Ecto neural progenitor cell (in vitro differentiated cells): ENCODE data around the gene DUSP2.

ENCODE experiments used
- DNase-seq: peaks from one replicate; pipeline ENCODE4 v3.0.0-alpha.2; 2018; ENCODE audit warnings: low spot score

DUSP2 gene

DNA sequence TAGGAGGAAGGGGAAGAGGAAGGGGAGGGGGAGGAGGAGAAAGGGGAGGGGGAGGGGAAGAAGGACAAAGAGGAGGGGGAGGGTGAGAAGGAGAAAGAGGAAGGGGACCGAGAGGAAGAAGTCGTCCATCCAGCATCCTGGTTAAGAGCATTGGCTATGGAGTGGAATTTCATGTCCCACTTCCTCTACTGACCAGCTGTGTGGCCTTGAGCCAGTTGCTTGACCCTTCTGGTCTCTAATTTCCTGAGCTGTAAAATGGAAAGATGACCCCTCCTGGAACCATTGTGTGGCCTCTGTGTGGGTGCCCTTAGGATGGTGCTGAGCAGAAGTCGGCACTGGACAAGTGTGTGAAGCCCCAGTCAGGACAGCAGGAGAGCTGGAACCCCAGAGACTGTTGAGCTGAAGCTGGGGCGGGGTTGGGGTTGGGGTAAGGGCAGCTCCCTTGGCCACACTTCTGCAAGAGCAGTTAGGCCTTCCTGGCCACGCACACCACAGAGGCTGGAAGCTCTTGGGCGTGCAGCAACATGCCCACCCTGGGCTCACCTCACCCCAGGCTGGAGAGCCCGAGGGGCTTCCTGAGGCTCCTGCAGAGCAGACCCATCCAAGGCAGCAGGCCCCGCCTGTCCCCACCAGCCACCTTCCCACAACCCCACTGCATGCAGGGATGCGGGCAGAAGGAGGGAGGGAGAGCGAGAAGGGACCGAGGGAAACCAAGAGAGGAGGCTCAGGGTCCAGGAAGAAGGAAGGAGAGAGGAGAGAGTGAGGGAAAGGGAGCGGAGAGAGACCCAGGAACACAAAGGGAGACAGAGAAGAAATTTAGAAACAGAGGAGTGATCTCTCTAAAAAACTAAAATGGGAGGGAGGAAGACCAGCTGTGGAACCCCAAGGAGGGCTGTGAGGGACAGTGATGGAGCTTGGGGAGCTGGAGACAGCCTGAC, 45.1 kb downstream of the DUSP2 start:
- DNase-seq: no peak

DNA sequence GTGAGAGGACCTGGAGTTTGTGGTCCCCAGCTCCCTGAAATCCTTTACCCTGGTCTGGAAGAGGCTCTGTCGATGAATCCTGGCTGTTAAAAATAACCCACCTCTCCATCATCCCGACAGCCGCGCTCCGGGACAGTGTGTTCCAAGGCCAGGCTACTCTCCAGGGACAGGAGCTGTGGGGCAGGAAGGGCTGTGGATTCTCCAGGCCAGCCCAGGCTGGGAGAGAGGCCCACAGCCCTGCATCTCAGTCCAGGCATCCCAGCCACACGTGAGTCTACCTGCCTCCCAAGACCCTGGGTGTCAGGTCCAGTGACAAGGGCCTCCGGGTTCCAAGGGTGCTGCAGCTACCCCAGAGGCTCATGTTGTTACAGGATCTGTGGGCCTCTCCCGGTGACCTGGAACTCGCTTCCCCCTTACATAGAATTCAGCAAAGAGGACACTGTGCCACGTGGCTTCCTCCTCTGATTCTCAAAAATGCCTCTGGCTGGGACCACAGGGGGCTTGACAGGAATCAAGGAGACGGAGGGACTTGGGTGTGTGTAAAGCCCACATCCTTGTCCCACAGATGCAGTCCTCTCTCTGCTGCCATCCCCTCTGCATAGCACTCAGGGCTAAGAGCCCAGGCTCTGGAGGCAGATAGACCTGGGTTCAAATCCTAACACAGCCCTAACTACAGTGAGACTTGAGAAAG, 46.2 kb downstream of the DUSP2 start:
- DNase-seq: peak; percentile 40

DNA sequence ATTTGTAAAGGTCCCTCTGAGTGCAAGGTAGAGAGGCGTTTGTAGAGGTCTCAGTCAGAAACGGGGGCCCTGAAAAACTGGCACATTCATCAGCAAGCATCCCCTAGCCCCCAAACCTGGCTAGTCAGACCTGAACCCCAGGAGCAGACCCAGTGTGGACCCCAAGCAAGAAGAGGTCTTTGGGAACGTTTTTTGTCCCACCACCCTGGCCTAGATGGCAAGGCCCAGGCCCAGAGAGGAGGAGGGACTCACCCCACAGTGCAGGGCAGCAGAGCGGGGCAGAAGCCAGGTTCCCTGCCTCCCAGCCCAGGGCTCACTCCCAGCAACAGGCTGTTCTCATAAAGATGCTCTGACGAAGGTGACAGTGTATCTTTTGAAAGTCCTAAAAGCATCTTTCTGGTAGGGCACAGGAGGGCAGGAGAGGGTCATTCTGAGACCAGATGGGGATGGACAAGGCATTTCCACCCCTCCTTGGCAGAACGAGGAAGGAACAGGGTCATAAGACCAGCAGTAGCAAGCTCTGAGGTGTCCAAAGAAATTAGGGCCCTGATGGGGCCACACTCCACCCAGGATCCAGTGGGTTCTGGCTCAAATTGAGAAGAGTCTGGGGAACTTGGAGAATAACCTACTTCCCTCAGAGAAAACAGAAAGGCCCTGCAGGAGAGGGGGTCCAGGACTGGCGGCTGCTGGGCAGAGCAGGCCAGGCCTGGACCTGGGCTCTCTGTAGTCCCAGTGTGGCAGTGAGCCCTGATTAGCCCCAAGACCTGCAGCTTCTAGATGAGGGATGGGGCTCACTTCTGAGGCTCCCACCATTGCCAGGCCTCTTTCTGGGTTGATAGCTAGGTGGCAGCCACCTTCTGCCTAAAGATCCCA, 47.1 kb downstream of the DUSP2 start:
- DNase-seq: no peak

DNA sequence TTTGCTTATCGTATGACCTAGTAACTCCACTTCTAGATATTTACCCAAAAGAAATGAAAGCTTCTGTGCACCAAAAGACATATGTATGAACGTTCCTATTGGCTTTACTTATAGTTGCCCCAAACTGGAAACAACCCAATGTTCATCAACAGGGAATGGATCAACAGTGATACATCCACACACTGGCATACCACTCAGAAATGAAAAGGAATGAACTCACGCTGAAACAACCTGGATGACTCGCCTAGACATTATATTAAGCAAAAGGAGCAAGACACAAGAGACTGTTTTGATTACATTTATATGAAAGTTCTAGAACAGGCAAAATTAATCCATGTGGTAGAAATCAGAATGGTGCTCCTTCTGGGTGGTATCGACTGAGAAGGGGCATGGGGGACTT, 47.8 kb downstream of the DUSP2 start:
- DNase-seq: no peak

DNA sequence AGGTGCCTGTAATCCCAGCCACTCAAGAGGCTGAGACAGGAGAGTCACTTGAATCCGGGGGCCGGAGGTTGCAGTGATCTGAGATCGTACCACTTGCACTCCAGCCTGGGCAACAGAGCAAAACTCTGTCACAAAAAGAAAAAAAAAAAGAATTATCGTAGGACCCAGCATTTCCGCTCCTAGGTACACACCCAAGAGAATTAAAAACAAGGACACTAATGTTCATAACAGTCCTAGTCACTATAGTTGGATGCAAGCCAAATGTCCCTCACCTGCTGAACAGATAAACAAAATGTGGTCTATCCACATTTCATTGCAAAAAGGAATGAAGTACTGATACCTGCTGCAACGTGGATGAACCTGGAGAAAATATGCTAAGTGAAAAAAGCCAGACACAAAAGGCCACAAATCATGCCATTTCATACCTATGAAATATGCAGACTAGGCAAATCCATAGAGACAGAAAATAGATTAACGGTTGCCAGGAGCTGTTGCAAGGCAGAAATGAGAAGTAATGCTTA, 50.1 kb downstream of the DUSP2 start:
- DNase-seq: no peak

DNA sequence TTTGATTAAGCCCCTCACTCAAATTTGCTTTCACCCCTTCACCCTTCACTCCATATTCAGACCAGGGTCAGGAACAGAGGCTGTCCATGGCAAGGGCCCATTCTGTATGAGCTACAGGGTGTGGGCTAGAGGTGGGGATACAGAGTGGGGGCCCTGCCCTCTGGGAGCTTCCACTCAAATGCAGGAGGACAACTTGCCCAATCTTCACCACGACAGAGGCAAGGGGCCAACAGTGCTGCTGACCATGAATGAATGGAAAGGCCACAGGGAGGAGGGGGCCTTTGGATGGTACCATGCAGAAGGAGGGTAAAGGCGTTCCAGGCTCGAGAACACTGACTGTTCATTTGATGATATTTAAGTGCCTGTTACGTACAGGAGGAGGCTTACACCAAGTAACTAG, 51.7 kb downstream of the DUSP2 start:
- no peak for DNase-seq
